Thoracic aorta (tissue), 2 donors: ENCODE results near the gene PIK3AP1. TPM values are rescaled to one million over a fixed set of nuclear protein-coding genes. Genes with fewer than 3 reads are reported as not detected.

Experiments
- ATAC-seq: fragments of 150-250 bp; one replicate; pipeline ENCODE4 v1.8.0; 2017; ENCODE audit warnings: low read depth; ENCODE audit not compliant: insufficient number of reproducible peaks, low FRiP score
- DNase-seq: peaks from one replicate; pipeline ENCODE4 v3.0.0-alpha.2; 2020; ENCODE audit warnings: low spot score
- H3K27ac ChIP-seq, 2 donors: fragments of 200-600 bp; sonication (generic); 1 replicate in 1 of 2; 2 replicates in 1 of 2; pipeline ENCODE4 v1.5.1; 2016; ENCODE audit warnings: mild to moderate bottlenecking in 2 of 2, moderate library complexity in 2 of 2
- H3K27me3 ChIP-seq: fragments of 200-600 bp; sonication (generic); replicated peaks from 2 replicates; pipeline ENCODE4 v1.6.0; 2016; ENCODE audit warnings: mild to moderate bottlenecking; ENCODE audit not compliant: insufficient read depth
- H3K36me3 ChIP-seq: fragments of 200-600 bp; sonication (generic); one replicate; pipeline ENCODE4 v1.5.1; 2016
- H3K4me1 ChIP-seq, 2 donors: fragments of 200-600 bp; sonication (generic); 1 replicate in 1 of 2; 2 replicates in 1 of 2; pipeline versions ENCODE4 v1.5.1 to v1.6.0; 2016; ENCODE audit warnings: low read depth in 2 of 2, mild to moderate bottlenecking in 1 of 2; ENCODE audit not compliant: control insufficient read depth in 1 of 2
- H3K4me3 ChIP-seq: fragments of 200-600 bp; sonication (generic); 2 replicates; pipeline ENCODE4 v1.5.1; 2016; ENCODE audit warnings: mild to moderate bottlenecking
- H3K9me3 ChIP-seq: fragments of 200-600 bp; sonication (generic); 2 replicates; pipeline ENCODE4 v1.5.1; 2016
- total RNA-seq, 2 donors: library from RNA; depleted of rRNA; stranded (reverse); fragments of >200 nt; gene quantifications; one replicate each; pipeline versions ENCODE4 v1.1.0 to v1.2.3, GENCODE V29; 2016
- TF ChIP-seq, protein P1 (sequence below): fragments of 200-600 bp; sonication (generic); IDR thresholded peaks from one replicate; pipeline ENCODE4 v1.5.1; 2019; ENCODE audit warnings: antibody characterized with exemption

Gene PIK3AP1
- total RNA-seq, 2 donors from 2014 or later: 20.2 to 23.6 TPM

- Histone ChIP-seq H3K36me3 (no peaks in the 10 kb centered on the region), H3K4me1 (no peaks in the 10 kb centered on the region), H3K9me3 (no peaks in the 10 kb centered on the region), H3K4me3 (no peak overlapping the region), H3K27ac (no peak overlapping the region), H3K27me3 (no peaks in the 10 kb centered on the region)
- TF ChIP-seq, protein P1, sequence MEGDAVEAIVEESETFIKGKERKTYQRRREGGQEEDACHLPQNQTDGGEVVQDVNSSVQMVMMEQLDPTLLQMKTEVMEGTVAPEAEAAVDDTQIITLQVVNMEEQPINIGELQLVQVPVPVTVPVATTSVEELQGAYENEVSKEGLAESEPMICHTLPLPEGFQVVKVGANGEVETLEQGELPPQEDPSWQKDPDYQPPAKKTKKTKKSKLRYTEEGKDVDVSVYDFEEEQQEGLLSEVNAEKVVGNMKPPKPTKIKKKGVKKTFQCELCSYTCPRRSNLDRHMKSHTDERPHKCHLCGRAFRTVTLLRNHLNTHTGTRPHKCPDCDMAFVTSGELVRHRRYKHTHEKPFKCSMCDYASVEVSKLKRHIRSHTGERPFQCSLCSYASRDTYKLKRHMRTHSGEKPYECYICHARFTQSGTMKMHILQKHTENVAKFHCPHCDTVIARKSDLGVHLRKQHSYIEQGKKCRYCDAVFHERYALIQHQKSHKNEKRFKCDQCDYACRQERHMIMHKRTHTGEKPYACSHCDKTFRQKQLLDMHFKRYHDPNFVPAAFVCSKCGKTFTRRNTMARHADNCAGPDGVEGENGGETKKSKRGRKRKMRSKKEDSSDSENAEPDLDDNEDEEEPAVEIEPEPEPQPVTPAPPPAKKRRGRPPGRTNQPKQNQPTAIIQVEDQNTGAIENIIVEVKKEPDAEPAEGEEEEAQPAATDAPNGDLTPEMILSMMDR: no peak
- ATAC-seq: no peak
- no peak for DNase-seq
Measured at GRCh38 chr10:96641396-96642295, 78.7 kb downstream of the PIK3AP1 start.

GRCh38 chr10:96639899-96640298, 80.4 kb downstream of the PIK3AP1 start:
- H3K27me3 ChIP-seq: no peaks in the 10 kb centered on the region
- TF ChIP-seq, protein P1: no peak
- no peaks in the 10 kb centered on the region for H3K9me3 ChIP-seq
- H3K4me1 ChIP-seq: no peaks in the 10 kb centered on the region
- ATAC-seq (no peak), DNase-seq (no peak)
- H3K36me3 ChIP-seq: no peaks in the 10 kb centered on the region
- H3K27ac ChIP-seq: no peak overlapping the region
- H3K4me3 ChIP-seq: no peak overlapping the region

- H3K9me3 ChIP-seq: no peaks in the 10 kb centered on the region
- TF ChIP-seq, protein P1: no peak
- no peak for ATAC-seq
Measured at GRCh38 chr10:96638696-96639095, 81.6 kb downstream of the PIK3AP1 start.

GRCh38 chr10:96638120-96638519, 82.2 kb downstream of the PIK3AP1 start:
- no peaks in the 10 kb centered on the region for H3K4me1 ChIP-seq

More at GRCh38 chr10:96638696-96639095, 81.6 kb downstream of the PIK3AP1 start:
- H3K4me1 ChIP-seq: no peaks in the 10 kb centered on the region
- DNase-seq: no peak
- H3K4me3 ChIP-seq: no peak overlapping the region
- no peaks in the 10 kb centered on the region for H3K27me3 ChIP-seq
- H3K27ac ChIP-seq: no peak overlapping the region
- no peaks in the 10 kb centered on the region for H3K36me3 ChIP-seq

GRCh38 chr10:96637709-96638108, 82.6 kb downstream of the PIK3AP1 start:
- DNase-seq (no peak), ATAC-seq (no peak)
- no peaks in the 10 kb centered on the region for H3K27me3 ChIP-seq
- H3K27ac ChIP-seq: no peak overlapping the region
- no peaks in the 10 kb centered on the region for H3K36me3 ChIP-seq
- H3K4me1 ChIP-seq: no peaks in the 10 kb centered on the region
- H3K9me3 ChIP-seq: no peaks in the 10 kb centered on the region
- H3K4me3 ChIP-seq: no peak overlapping the region
- TF ChIP-seq, protein P1: no peak

More at GRCh38 chr10:96638120-96638519, 82.2 kb downstream of the PIK3AP1 start:
- Histone ChIP-seq H3K27me3 (no peaks in the 10 kb centered on the region), H3K36me3 (no peaks in the 10 kb centered on the region), H3K4me3 (no peak overlapping the region), H3K9me3 (no peaks in the 10 kb centered on the region), H3K27ac (no peak overlapping the region)
- ATAC-seq (no peak), DNase-seq (no peak)
- TF ChIP-seq, protein P1: no peak
